LHCN-M2 (cell line): ENCODE measurements around the gene NRIP2. TPM values are rescaled to one million over a fixed set of nuclear protein-coding genes. Genes with fewer than 3 reads are reported as not detected.
A peak's percentile ranks its signal among the peaks of the same experiment; 100 is the strongest.
"Not testable (repeated sequence)": the region's sequence is repeated elsewhere in the genome, so short reads cannot be mapped to it uniquely, and the experiment has no call there.

Source experiments
- DNase-seq: peaks from one replicate; pipeline ENCODE4 v3.0.0-alpha.2; 2012; ENCODE audit warnings: low read depth
- polyA plus RNA-seq: library from polyadenylated mRNA; unstranded; fragments of >200 nt; gene quantifications from one replicate; pipeline ENCODE4 v1.2.1, GENCODE V29; 2012; ENCODE audit warnings: missing spikeins
- total RNA-seq: library from RNA; depleted of rRNA; stranded (reverse); fragments of >200 nt; gene quantifications from 2 replicates; pipeline ENCODE4 v1.2.3, GENCODE V29; 2014; rRNA removed

The NRIP2 gene
- total RNA-seq: not detected in 2 replicates
- 0.28 TPM for polyA plus RNA-seq

DNA sequence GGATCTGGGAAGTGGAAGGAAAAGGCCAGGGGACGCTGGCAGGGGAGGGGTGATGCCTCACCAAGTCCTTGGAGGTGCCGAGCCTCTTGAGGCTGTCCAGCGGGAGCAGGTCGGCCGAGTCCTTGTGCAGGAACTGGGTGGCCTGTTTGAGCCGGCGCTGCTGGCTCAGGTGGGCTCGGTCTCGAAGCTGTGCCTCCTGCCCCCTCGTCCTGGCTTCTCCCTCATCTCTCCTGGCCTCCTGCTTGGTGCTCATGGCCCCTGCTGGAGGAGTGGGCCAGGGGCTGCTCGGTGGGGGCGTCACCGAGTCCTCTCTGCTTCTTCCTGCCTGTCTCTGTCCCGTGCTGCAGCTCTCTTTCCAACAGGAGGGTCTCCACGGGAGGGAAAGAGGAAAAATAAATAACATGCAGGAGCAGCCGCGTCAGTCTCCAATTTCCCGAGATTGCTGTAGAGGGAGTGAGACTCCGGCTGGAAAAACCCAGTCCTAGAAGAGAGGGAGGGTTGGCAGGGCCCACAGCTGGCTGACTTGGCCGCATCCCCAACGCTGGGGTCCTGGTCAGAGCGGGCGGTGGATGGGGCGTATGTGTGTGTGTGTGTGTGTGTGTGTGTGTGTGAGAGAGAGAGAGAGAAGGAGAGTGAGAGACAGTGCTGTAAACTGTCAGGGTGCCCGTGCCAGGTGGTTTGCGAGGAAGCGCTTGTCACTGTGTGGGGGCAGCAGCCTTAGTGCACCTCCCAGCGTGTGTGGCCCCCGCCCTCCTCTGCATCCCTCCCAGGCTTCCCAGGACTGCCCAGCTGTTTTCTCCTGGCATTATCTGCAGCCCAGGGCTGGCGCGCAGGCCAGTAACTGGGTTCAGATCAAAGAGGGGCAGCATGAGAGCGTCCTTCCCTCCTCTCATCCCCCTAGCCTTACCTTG is at the start of gene NRIP2:
Gene NRIP2 (minus strand): TSS at position 455 of the 911 bp plus-strand sequence. CDS start 52 bp downstream, at position 403.
- DNase-seq: peak; percentile 55

- no peak for DNase-seq
Observed at GRCh38 chr12:2879853-2880252, 45.0 kb upstream of the NRIP2 start.

- DNase-seq: peak; percentile 23
Observed at GRCh38 chr12:2877953-2878732, 43.3 kb upstream of the NRIP2 start.

- peak; percentile 88 for DNase-seq
Observed at GRCh38 chr12:2877047-2877952, 42.5 kb upstream of the NRIP2 start, which contains the start of the genes FOXM1 and RHNO1. Gene FOXM1, minus strand, starts transcription at chr12:2877174. Its CDS starts 2,696 bp downstream, at chr12:2874478. Gene RHNO1, plus strand, starts transcription at chr12:2877223. Its CDS starts 8,144 bp downstream, at chr12:2885367.

- peak; percentile 45 for DNase-seq
Observed at GRCh38 chr12:2876431-2877046, 41.7 kb upstream of the NRIP2 start.

- DNase-seq: not testable (repeated sequence)
Observed at GRCh38 chr12:2868986-2869632, 34.3 kb upstream of the NRIP2 start.

DNA sequence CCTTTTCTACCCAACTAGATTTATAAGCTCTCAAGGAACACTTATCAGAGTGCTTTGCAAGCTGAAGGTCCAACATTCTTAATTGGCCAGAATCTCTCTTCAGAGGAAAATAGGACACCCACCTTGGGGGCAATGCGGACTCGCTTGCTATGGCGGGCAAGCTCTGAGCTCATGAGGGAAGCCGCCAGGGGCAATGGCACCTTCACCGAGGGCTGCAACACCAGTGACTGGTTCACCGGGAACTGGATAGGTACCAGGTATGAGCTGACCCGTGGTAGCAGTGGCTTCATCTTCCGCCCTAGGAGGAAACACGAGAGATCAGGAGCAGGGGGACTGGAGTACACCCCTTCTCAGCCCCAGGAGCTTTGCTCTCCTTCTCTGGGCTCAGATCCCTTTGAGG is 29.4 kb upstream of the NRIP2 start:
- no peak for DNase-seq

DNA sequence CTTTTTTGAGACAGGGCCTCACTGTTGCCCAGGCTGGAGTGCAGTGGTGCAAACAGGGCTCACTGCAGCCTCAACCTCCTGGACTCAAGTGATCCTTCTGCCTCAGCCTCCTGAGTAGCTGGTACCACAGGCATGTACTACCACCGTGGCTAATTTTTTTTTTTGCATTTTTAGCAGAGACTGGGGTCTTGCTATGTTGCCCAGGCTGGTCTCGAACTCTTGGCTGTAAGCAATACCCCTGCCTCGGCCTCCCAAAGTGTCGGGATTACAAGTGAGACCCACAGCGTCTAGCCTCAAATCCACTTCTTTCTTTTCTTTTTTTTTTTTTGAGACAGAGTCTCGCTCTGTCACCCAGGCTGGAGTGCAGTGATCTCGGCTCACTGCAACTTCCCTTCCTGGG is 28.6 kb upstream of the NRIP2 start:
- DNase-seq: not testable (repeated sequence)

DNA sequence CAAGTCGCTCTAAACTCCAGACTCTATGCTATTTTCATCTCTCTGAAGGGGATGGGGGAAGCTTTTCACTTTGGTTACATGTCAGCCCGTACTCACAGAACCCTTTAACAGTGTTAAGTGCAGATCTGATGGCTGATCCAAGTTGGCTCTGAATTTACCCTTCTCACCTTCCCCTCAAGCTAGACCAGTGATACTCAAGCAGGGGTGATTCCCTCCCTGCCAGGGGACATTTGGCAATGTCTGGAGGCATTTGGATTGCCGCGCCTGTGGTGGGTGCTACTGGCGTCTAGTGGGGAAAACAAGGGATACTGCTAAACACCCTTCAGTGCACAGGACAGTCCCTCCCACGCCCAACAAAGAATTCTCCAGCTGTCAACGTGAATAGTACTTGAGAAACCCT is 28.0 kb upstream of the NRIP2 start:
- no peak for DNase-seq

- no peak for DNase-seq
Observed at GRCh38 chr12:2860170-2860569, 25.3 kb upstream of the NRIP2 start.

DNA sequence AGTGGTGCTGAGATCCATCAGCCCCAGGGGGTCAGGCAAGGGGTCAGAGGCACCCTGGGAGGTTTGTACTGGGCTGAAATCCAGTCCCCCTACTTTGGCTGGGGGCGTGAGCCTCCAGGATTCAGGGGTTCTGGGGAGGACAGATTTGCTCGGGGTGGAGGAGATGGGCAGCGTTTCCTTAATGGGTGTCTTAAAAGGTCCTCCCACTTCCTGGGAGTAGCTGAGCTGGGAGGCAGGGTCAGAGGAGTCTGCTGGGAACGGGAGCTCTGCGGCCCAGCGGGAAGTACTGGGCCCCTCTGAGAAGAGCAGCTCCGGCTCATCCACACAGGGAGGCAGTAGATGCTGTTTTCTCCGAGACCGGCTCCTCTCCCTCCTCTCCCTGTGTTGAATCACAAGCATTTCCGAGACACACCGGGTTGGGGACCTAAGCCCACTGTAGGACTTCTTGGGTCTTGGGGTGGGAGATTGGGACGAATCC is 24.1 kb upstream of the NRIP2 start:
- DNase-seq: no peak

GRCh38 chr12:2858334-2858733 is 23.5 kb upstream of the NRIP2 start:
- DNase-seq: no peak

- DNase-seq: no peak
Observed at GRCh38 chr12:2857576-2857975, 22.7 kb upstream of the NRIP2 start.

- no peak for DNase-seq
Observed at GRCh38 chr12:2857021-2857431, 22.2 kb upstream of the NRIP2 start, which contains the start of gene TEX52. Gene TEX52, minus strand, starts transcription at chr12:2857039. Its CDS starts 13 bp downstream, at chr12:2857026.

DNA sequence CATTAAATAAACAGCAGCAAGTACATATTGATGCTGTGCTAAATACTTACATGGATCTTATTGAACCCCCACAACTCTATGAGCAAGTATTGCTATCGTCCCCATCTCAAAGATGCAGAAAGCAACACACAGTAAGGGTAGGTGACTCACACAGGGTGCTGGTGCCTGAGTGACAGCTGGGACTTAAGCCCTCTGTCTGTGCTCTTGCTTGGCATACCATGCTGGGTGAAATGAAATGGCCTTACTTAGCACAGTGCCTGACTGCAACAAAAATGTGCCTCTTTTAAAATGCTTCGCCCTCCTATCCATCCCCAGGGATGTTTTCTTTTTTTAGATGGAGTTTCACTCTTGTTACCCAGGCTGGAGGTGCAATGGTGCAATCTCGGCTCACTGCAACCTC is 21.2 kb upstream of the NRIP2 start:
- DNase-seq: peak; percentile 69

GRCh38 chr12:2855546-2855945 is 20.7 kb upstream of the NRIP2 start:
- no peak for DNase-seq

DNA sequence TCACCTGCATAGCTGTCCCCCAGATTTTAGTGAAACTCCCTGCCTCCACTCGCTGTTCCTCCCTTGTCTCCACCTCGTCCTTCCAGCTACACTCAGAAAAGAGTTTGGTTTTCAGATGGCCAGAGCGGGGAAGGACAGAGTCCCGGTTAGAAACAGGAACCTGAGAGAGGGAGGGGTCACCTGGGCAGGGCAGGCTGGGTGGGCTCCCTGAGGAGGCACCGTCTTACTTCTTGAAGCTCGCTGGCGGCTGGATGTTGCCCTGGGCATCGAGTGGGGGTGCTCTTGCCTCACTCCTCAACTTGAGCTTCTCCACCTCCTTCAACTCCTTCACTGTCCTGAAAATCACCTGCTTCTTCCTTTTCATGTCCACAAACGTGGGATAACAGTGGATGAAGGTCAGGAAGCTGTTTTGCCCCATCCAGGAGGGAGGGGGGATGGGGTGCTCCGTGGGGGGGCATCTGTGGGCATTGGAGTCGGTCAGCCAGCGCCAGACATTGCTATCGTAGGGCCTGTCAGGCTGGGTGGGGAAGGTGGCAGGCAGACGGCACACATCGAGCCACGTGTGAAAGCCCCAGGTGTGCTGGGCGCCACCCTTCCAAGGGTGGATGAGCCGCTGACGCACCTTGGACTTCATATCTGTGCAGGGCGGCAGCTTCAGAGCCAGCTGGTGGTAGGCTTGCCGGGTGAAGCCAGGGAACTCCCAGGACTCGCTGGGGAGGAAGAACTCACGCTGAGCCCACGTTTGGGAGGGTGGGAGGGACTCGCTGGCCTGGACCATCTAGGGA is 20.0 kb upstream of the NRIP2 start:
- no peak for DNase-seq

- peak; percentile 58 for DNase-seq
Observed at GRCh38 chr12:2853626-2854025, 18.8 kb upstream of the NRIP2 start.

GRCh38 chr12:2851931-2852330 is 17.1 kb upstream of the NRIP2 start:
- DNase-seq: no peak
